ENCODE data around the gene ZNF217. TPM values are rescaled to one million over a fixed set of nuclear protein-coding genes. Genes with fewer than 3 reads are reported as not detected.
A peak's percentile ranks its signal among the peaks of the same experiment; 100 is the strongest.
"Not testable (repeated sequence)": the region's sequence is repeated elsewhere in the genome, so short reads cannot be mapped to it uniquely, and the experiment has no call there.

The ZNF217 gene
- total RNA-seq, 1 experiment from 2014 or later: 31.4 TPM

- Histone ChIP-seq H3K4me3 (ENCODE audit: insufficient read depth, low read depth, low read length) (no peak overlapping the region), H3K36me3 (replicated peaks; ENCODE audit: control insufficient read depth, insufficient read depth, low read length) (no peaks in the 10 kb centered on the region), H3K27me3 (ENCODE audit: control insufficient read depth, insufficient read depth, low read length) (no peaks in the 10 kb centered on the region)
- peak; percentile 67 for DNase-seq
Measured at GRCh38 chr20:53609491-53610445, 16.1 kb upstream of the ZNF217 start.

- no peaks in the 10 kb centered on the region for H3K27me3 ChIP-seq (ENCODE audit: control insufficient read depth, insufficient read depth, low read length)
- H3K36me3 ChIP-seq (replicated peaks; ENCODE audit: control insufficient read depth, insufficient read depth, low read length): no peaks in the 10 kb centered on the region
- DNase-seq: peak; percentile 57
- H3K4me3 ChIP-seq (ENCODE audit: insufficient read depth, low read depth, low read length): peak overlapping the region; percentile 3; the same call in 1 of the 2 replicates
Measured at GRCh38 chr20:53608456-53609452, 15.1 kb upstream of the ZNF217 start.

GRCh38 chr20:53608071-53608455, 14.4 kb upstream of the ZNF217 start:
- no peak for DNase-seq
- Histone ChIP-seq H3K36me3 (replicated peaks; ENCODE audit: control insufficient read depth, insufficient read depth, low read length) (no peaks in the 10 kb centered on the region), H3K27me3 (ENCODE audit: control insufficient read depth, insufficient read depth, low read length) (no peaks in the 10 kb centered on the region), H3K4me3 (ENCODE audit: insufficient read depth, low read depth, low read length) (0 out of 2 replicates have a peak overlapping the region, but pooled peaks have one; percentile 3)

GRCh38 chr20:53606364-53606985, 12.8 kb upstream of the ZNF217 start:
- Histone ChIP-seq H3K27me3 (ENCODE audit: control insufficient read depth, insufficient read depth, low read length) (no peaks in the 10 kb centered on the region), H3K36me3 (replicated peaks; ENCODE audit: control insufficient read depth, insufficient read depth, low read length) (no peaks in the 10 kb centered on the region), H3K4me3 (ENCODE audit: insufficient read depth, low read depth, low read length) (no peak overlapping the region)
- DNase-seq: no peak

- not testable (repeated sequence) for H3K36me3 ChIP-seq (replicated peaks; ENCODE audit: control insufficient read depth, insufficient read depth, low read length); DNase-seq; H3K27me3 ChIP-seq (ENCODE audit: control insufficient read depth, insufficient read depth, low read length); H3K4me3 ChIP-seq (ENCODE audit: insufficient read depth, low read depth, low read length)
Measured at GRCh38 chr20:53605401-53605800, 11.8 kb upstream of the ZNF217 start.

- not testable (repeated sequence) for H3K4me3 ChIP-seq (ENCODE audit: insufficient read depth, low read depth, low read length); H3K27me3 ChIP-seq (ENCODE audit: control insufficient read depth, insufficient read depth, low read length); DNase-seq; H3K36me3 ChIP-seq (replicated peaks; ENCODE audit: control insufficient read depth, insufficient read depth, low read length)
Measured at GRCh38 chr20:53604846-53605245, 11.2 kb upstream of the ZNF217 start.

- no peak for DNase-seq
- Histone ChIP-seq H3K36me3 (replicated peaks; ENCODE audit: control insufficient read depth, insufficient read depth, low read length) (no peaks in the 10 kb centered on the region), H3K27me3 (ENCODE audit: control insufficient read depth, insufficient read depth, low read length) (no peaks in the 10 kb centered on the region), H3K4me3 (ENCODE audit: insufficient read depth, low read depth, low read length) (no peak overlapping the region)
Measured at GRCh38 chr20:53602661-53603060, 9.0 kb upstream of the ZNF217 start.

GRCh38 chr20:53599910-53600632, 6.4 kb upstream of the ZNF217 start:
- Histone ChIP-seq H3K36me3 (replicated peaks; ENCODE audit: control insufficient read depth, insufficient read depth, low read length) (no peaks in the 10 kb centered on the region), H3K4me3 (ENCODE audit: insufficient read depth, low read depth, low read length) (no peak overlapping the region), H3K27me3 (ENCODE audit: control insufficient read depth, insufficient read depth, low read length) (no peaks in the 10 kb centered on the region)
- DNase-seq: no peak

- H3K4me3 ChIP-seq (ENCODE audit: insufficient read depth, low read depth, low read length): no peak overlapping the region
Measured at GRCh38 chr20:53599378-53599777, 5.7 kb upstream of the ZNF217 start.

GRCh38 chr20:53599044-53599362, 5.4 kb upstream of the ZNF217 start:
- no peak for DNase-seq
- no peak overlapping the region for H3K4me3 ChIP-seq (ENCODE audit: insufficient read depth, low read depth, low read length)
- H3K27me3 ChIP-seq (ENCODE audit: control insufficient read depth, insufficient read depth, low read length): no peaks in the 10 kb centered on the region
- H3K36me3 ChIP-seq (replicated peaks; ENCODE audit: control insufficient read depth, insufficient read depth, low read length): no peaks in the 10 kb centered on the region

More at GRCh38 chr20:53599378-53599777, 5.7 kb upstream of the ZNF217 start:
- no peaks in the 10 kb centered on the region for H3K27me3 ChIP-seq (ENCODE audit: control insufficient read depth, insufficient read depth, low read length)
- no peak for DNase-seq
- no peaks in the 10 kb centered on the region for H3K36me3 ChIP-seq (replicated peaks; ENCODE audit: control insufficient read depth, insufficient read depth, low read length)

GRCh38 chr20:53598140-53599043, 4.8 kb upstream of the ZNF217 start:
- Histone ChIP-seq H3K4me3 (ENCODE audit: insufficient read depth, low read depth, low read length) (no peak overlapping the region), H3K36me3 (replicated peaks; ENCODE audit: control insufficient read depth, insufficient read depth, low read length) (no peaks in the 10 kb centered on the region), H3K27me3 (ENCODE audit: control insufficient read depth, insufficient read depth, low read length) (no peaks in the 10 kb centered on the region)
- DNase-seq: no peak

- Histone ChIP-seq H3K36me3 (replicated peaks; ENCODE audit: control insufficient read depth, insufficient read depth, low read length) (no peaks in the 10 kb centered on the region), H3K4me3 (ENCODE audit: insufficient read depth, low read depth, low read length) (no peak overlapping the region; the same call in 1 of the 2 replicates)
- DNase-seq: no peak
Measured at GRCh38 chr20:53597521-53598120, 4.0 kb upstream of the ZNF217 start.

GRCh38 chr20:53597030-53597482, 3.4 kb upstream of the ZNF217 start:
- DNase-seq: no peak
- no peaks in the 10 kb centered on the region for H3K36me3 ChIP-seq (replicated peaks; ENCODE audit: control insufficient read depth, insufficient read depth, low read length)
- H3K4me3 ChIP-seq (ENCODE audit: insufficient read depth, low read depth, low read length): peak overlapping the region; percentile 0; the same call in 1 of the 2 replicates
- no peaks in the 10 kb centered on the region for H3K27me3 ChIP-seq (ENCODE audit: control insufficient read depth, insufficient read depth, low read length)

More at GRCh38 chr20:53597521-53598120, 4.0 kb upstream of the ZNF217 start:
- no peaks in the 10 kb centered on the region for H3K27me3 ChIP-seq (ENCODE audit: control insufficient read depth, insufficient read depth, low read length)

Data from H7 (cell line).